AG09309 (cell line): ENCODE measurements around the gene ARHGEF3.

Source experiments
- DNase-seq: peaks from one replicate; pipeline ENCODE4 v3.0.0-alpha.2; 2010; ENCODE audit warnings: low read depth
- H3K4me3 ChIP-seq: 2 replicates; pipeline ENCODE4 v1.5.1; 2011; ENCODE audit warnings: mild to moderate bottlenecking, low read depth, low read length, moderate library complexity; ENCODE audit not compliant: control insufficient read depth
- TF ChIP-seq, protein P1 (sequence below): IDR thresholded peaks from 2 replicates; pipeline ENCODE4 v1.5.1; 2011; ENCODE audit warnings: mild to moderate bottlenecking, low read depth, low read length, inconsistent platforms; ENCODE audit not compliant: insufficient read depth, control insufficient read depth; ENCODE audit errors: missing control alignments

The ARHGEF3 gene

DNA sequence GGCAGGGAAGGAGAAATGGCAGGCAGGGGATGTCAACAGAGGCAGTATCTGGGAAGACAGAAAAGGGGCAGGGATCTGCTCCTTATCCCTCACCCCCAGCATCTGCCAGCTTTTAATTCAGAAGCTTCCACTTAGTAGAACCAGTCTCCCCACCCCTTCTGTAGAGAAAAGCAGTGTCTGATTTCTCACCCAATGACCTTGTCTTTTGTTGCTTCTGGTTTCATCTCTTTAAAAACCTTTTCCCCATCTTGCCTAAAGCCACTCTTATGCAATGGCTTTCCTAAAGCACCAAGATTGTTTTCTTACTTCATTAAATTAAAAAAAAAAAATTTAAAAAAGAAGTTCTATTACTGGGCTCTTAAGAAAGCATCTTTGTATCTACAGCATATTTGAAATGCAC is 27.8 kb downstream of the ARHGEF3 start:
- DNase-seq: no peak
- TF ChIP-seq, protein P1, sequence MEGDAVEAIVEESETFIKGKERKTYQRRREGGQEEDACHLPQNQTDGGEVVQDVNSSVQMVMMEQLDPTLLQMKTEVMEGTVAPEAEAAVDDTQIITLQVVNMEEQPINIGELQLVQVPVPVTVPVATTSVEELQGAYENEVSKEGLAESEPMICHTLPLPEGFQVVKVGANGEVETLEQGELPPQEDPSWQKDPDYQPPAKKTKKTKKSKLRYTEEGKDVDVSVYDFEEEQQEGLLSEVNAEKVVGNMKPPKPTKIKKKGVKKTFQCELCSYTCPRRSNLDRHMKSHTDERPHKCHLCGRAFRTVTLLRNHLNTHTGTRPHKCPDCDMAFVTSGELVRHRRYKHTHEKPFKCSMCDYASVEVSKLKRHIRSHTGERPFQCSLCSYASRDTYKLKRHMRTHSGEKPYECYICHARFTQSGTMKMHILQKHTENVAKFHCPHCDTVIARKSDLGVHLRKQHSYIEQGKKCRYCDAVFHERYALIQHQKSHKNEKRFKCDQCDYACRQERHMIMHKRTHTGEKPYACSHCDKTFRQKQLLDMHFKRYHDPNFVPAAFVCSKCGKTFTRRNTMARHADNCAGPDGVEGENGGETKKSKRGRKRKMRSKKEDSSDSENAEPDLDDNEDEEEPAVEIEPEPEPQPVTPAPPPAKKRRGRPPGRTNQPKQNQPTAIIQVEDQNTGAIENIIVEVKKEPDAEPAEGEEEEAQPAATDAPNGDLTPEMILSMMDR: no peak
- H3K4me3 ChIP-seq: no peak overlapping the region

DNA sequence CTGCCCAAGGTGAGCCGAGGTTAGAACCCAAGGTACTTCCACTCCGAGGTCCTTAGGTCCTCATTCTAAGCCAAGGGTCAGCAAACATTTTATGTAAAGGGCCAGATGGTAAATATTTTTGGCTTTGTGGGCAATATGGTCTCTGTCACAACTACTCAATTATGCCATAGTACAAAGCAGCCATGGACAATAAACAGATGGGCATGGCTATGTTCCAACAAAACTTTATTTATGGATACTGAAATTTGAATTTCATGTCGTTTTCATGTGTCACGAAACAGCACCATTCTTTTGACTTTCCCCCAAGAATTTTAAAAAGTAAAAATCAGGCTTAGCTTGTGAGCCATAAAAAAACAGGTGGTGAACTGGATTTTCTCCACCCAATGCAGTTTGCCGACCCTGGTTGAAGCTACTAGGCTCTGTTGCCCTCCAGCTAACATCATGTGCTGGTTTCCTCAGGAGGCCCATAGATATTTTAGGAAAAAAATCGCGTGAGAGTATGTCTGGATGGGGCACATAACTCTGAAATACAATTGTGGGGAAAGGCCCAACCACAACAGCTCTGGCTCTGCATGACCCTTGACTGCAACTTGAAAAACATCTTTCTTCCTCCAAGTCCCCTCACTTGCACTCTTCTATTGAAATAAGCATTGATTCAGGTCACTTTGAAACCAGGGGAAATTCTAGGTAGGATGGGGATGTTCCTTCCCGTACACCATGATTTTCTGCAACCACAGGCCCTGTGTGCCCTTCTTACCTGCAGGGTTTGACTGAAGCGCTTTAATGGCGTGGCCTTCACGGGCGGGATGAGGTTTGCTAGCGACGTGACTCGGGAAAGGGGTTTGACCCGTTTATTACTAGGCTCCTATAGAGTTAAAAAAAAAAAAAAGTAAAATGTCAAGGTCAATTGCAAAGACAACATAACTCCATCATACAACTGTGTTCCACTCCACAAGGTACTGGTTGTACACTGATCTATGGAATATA is 28.5 kb downstream of the ARHGEF3 start:
- no peak for DNase-seq
- H3K4me3 ChIP-seq: no peak overlapping the region
- TF ChIP-seq, protein P1: no peak

DNA sequence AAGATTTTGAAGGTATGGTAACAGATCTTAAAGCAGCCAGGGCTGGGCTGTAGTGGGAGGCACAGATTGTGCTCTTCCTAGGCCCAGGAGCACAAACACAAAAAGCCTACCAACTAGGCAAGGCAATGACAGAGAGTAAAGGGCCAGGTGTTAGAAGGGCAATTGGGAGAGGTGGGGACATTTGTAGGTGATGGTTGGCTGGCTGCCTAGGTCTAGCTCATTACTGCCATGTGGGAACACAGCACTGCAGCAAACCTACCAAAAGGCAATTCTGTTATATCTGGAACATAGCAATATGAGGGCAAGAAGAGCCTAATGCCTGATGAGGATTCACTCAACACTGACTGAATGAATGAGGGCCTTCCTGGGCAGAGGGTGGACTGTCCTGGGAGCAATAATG is 30.4 kb downstream of the ARHGEF3 start:
- TF ChIP-seq, protein P1: no peak
- no peak for DNase-seq
- H3K4me3 ChIP-seq: no peak overlapping the region

DNA sequence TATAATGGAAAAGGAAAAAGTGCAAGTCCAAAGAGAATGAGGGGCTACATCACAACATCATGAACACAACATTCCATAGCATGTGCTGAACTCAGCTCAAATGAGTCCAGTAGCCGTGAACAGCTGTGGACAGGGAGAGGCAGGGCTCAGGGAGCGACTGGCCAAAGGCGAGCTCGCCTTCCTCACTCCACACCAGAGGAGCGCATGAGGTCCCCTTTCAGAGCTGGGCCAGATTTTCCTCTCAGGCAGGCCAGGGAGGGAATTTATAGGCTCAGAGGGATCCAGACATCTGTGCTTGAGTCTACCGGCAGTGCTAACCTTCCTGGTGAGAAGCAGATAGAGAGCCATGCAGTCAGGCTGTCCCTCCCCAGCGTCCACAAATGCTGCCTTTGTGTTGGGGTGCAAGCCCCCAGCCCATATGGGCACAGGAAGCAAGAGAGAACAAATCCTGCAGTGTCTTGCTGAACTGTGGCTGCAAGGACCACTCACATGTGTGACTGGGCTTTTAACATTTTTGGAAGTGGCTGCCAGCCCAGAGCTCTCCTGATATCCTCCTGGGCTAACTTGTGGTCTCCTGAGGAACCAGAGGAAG is 32.5 kb downstream of the ARHGEF3 start:
- DNase-seq: no peak
- TF ChIP-seq, protein P1: no peak

DNA sequence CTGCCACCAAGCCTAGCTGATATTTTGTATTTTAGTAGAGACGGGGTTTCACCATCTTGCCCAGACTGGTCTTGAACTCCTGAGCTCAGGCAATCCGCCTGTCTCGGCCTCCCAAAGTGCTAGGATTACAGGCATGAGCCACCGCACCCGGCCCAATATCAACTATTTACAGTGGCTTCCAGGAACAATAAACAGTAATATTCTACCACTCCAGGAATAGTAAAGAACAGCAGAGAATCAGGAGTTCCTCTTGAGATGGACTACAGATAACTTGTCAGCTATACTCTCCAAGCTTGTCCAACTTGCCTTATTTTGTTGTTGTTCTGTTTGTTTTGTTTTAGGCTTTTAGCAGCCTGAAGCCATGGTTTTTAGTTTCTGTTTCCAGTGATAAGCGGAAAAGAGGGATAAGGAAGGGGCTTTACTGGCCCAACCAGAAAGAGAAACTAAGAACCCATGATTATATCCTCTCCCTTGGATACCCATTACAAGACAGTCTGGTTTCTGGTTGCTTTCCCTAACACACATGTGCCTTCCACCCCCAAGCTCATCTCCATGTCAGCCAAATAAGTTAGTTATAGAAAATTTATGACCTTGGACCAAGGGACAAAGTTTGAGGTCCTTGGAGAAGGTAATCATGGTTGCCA is 36.7 kb downstream of the ARHGEF3 start:
- TF ChIP-seq, protein P1: no peak
- no peak overlapping the region for H3K4me3 ChIP-seq
- no peak for DNase-seq

More for the DNA sequence above, 32.5 kb downstream of the ARHGEF3 start:
- H3K4me3 ChIP-seq: no peak overlapping the region

DNA sequence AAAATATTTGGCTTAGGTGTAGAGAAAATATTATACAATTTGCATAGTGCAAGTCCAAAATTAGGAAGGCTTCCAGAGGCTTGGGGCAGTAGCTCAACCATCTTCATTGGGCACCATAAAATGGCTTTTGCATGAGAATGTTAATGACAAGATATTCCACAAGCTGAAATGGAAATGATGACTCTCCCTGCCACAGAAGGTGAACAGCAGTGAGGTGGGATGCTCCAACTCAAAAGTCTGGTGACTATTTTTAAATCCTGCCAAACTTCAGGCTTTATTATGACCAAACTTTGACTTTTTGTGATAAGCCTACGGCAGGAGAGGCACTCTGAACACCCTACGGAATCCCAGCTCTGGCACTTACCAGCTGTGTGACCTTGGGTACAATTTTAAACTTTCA is 37.6 kb downstream of the ARHGEF3 start:
- TF ChIP-seq, protein P1: no peak
- no peak overlapping the region for H3K4me3 ChIP-seq
- DNase-seq: no peak
